Testis (tissue), 2 donors: ENCODE measurements around the gene MOV10.

Source experiments
- CTCF ChIP-seq, 3 experiments: fragments of 450-650 bp in 2 of 3; fragments of 200-600 bp in 1 of 3; sonication (generic) in 1 of 3; IDR thresholded peaks; one replicate each; pipeline ENCODE4 v1.5.1; 2016 to 2019; ENCODE audit warnings: antibody characterized with exemption in 3 of 3, mild to moderate bottlenecking in 2 of 3, moderate library complexity in 1 of 3
- POLR2A ChIP-seq: fragments of 450-650 bp; IDR thresholded peaks from one replicate; pipeline ENCODE4 v1.6.1; 2017; ENCODE audit warnings: antibody characterized with exemption, mild to moderate bottlenecking, moderate library complexity

DNA sequence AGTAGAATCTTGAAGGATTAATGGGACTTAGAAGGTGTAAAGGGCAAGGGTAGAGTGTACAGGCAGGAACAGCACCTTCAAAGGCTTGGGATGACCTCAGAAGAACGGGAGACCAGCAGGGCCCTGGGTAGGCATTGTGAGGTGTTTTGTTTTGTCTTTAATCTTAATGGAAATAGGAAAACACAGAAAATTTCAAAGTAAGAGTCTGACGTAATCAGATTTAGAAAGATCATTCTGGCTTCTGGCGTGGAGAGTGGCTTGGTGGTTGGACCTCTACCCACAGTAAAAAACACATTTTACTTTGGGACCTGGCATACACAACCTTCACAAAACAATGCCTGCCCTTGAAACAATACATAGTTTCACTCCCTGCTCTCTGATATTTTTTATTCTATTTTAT, 4.1 kb downstream of the MOV10 start:
- TF ChIP-seq CTCF (IDR thresholded peaks at IDR 0.05) (no peak), POLR2A (no peak)
